NCI-H524 treated with DMSO at 0.1 percent for 48 hours (cell line): Measurements from ENCODE around the gene CCNY.
A peak's percentile ranks its signal among the peaks of the same experiment; 100 is the strongest.
"Not testable (repeated sequence)": the region's sequence is repeated elsewhere in the genome, so short reads cannot be mapped to it uniquely, and the experiment has no call there.

Source experiments
- DNase-seq: peaks from one replicate; lab custom pipeline; 2025; lab: John Stamatoyannopoulos, UW

CCNY gene

GRCh38 chr10:35520996-35521395, 184.7 kb downstream of the CCNY start:
- no peak for DNase-seq

GRCh38 chr10:35523670-35524225, 187.4 kb downstream of the CCNY start:
- no peak for DNase-seq

GRCh38 chr10:35526746-35527145, 190.4 kb downstream of the CCNY start:
- DNase-seq: no peak

DNA sequence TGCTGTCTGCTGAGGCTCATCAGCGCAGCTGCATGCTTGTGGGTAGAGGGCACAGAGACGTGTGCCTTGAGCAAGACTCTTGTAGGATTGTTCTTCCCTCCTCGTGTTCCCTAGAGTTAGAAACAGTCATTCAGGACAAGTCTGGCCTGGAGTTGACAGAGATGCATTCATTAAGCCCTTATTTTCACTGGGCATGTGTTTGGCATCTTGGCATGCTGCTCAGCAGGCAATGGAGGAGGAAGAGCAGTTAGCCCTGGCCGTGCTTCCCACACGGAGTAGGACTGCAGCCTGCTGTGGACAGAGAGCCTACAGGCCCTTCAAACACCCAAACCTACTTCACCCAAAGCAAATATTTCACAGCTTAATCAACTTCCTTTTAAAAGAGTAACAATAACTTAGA, 195.8 kb downstream of the CCNY start:
- no peak for DNase-seq

GRCh38 chr10:35533565-35533964, 197.3 kb downstream of the CCNY start:
- no peak for DNase-seq

- no peak for DNase-seq
Observed at GRCh38 chr10:35535136-35535535, 198.8 kb downstream of the CCNY start.

GRCh38 chr10:35536789-35537188, 200.5 kb downstream of the CCNY start:
- no peak for DNase-seq

GRCh38 chr10:35537925-35538324, 201.6 kb downstream of the CCNY start:
- DNase-seq: not testable (repeated sequence)

DNA sequence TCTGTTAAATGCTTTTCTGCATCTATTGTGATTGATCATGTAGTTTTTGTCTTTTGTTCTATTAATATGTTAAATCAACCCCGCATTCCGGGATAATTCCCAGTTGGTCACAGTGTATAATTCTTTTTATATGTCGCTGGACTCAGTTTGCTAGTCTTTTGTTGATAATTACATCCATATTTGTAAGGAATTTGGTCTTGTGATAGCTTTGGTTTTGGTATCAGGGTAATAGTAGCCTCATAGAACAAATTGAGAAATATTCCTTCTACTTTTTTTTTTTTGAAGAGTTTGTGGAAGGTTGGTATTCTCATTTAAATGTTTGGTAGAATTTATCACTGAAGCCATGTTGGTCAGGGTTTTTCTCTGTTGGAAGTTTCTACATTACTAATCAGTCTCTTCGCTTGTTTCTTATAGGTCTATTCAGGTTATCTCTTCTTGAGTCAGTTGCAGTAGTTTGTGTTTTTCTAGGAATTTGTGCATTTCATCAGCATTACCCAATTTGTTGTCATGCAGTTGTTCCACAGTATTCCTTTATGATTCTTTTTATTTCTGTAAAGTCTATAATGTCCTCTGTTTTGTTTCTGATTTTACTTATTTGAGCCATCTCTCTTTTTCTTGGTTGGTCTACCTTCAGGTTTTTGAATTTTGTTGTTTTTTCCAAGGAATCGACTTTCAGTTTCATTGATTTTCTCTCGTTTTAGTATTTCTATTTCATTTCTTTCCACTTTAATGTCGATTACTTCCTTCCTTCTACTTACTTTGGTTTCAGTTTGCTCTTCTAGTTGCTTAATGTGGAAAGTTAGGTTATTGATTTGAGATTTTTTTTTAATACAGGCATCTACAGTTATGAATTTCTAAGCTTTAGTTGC, 204.2 kb downstream of the CCNY start:
- DNase-seq: no peak

DNA sequence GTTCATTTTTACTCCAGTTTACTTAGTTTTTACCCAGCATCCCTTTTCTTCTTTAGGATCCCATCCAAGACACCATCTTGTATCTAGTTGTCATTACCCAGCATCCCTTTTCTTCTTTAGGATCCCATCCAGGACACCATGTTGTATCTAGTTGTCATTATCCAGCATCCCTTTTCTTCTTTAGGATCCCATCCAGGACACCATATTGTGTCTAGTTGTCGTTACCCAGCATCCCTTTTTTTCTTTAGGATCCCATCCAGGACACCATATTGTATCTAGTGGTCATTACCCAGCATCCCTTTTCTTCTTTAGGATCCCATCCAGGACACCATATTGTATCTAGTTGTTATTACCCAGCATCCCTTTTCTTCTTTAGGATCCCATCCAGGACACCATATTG, 205.4 kb downstream of the CCNY start:
- DNase-seq: no peak

- no peak for DNase-seq
Observed at GRCh38 chr10:35542303-35542702, 206.0 kb downstream of the CCNY start.

DNA sequence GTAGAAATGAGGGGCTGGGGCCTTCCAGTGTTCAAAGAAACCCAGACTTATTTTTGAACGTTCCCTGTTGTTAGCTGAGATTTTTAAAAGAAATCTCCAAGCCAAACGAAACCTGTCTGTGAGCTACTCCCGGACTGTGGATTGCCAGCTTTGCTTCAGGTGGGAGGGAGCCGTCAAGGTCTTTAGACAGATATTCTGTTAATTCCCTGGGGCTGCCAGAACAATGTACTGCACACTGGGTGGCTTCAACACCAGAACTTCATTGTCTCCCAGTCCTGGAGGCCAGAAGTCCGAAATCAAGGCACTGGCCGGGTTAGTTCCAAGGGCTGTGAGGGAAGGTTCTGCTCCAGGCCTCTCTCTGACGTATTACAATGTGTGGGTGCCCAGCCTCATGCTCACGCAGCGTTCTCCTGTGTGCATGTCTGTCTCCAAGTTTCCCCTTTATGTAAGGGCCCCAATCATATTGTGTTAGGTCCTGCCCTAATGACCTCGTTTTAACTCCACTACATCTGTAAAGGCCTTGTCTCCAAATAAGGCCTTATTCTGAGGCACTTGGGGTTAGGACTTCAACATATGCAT, 208.9 kb downstream of the CCNY start:
- no peak for DNase-seq

DNA sequence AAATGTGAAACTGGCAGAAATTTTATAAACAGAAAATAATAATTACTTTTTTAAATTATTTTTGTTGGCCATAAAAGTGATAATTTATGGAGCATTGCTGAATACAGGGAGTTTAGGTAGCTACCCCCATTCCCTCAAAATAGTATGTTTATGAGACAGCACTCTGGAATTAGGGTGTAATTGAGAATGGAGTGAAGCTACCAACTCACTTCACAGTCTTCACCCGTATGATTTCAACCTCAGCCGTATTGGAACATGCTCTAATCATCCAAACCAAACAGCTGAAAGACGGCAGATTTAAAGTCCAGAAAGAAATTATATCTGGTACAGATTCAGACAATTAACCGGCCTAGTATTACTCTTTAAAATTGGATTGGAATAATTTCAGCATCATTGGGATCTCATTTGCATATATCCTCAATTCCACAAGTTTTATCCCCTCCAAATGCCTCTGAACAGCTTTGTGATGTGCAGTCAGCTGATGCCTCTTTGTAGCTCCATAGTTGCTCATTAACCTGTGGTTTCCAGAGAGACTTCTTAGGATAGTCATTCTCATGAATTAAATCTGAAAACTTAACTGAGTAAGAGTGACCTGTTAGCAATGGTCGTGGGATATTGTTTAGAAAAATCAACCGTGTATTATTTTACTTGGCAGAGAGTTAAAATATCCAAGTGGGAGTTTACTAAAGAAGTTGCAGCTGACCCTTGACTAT, 209.7 kb downstream of the CCNY start:
- DNase-seq: no peak

- no peak for DNase-seq
Observed at GRCh38 chr10:35546824-35547225, 210.5 kb downstream of the CCNY start.

DNA sequence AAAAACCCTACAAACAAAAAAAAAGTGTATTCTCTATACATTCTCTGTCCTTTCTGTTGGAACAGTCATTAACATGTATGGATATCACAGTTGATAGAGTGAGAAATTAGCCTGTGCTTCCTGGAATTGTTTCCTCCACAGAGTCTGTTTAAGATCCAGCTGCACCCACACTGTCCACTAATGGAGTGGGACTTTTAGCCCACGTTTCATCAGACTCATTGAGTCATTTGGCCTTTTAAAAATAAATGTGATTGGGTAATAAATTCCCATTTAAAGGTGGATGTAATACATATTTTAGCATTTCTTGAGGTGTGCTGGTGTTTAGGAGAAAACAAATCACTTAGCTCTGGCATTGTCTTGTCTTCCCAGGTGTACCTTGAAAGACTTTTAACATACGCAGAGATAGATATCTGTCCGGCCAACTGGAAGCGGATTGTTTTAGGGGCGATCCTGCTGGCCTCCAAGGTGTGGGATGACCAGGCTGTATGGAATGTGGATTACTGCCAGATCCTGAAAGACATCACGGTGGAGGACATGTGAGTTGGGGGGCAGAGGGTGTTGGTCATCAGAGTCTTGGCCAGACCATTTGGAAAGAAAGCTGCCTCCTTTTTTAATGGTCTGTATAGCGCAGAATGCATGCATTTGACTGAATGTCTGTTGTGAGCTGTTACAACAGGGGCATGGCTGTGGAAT, 216.5 kb downstream of the CCNY start:
- DNase-seq: no peak

DNA sequence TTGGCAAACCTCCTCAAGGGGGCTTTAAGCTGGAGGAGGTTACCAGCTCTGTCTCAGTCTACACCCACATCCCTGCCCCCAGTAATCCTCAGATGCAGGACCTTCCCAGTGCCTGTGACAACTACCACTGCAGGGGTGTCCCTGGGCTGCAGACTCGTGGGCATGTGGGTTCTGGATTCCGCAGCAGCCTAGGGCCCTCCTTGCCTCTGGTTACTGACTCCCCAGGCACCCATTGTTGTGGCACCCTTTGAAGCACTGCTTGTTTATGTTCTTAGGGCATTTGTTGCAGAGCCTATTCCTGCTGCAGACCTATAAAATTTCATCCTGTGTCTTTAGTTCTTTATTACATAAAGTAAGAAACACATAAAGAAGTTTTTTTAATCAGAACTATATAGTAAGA, 217.7 kb downstream of the CCNY start:
- no peak for DNase-seq

DNA sequence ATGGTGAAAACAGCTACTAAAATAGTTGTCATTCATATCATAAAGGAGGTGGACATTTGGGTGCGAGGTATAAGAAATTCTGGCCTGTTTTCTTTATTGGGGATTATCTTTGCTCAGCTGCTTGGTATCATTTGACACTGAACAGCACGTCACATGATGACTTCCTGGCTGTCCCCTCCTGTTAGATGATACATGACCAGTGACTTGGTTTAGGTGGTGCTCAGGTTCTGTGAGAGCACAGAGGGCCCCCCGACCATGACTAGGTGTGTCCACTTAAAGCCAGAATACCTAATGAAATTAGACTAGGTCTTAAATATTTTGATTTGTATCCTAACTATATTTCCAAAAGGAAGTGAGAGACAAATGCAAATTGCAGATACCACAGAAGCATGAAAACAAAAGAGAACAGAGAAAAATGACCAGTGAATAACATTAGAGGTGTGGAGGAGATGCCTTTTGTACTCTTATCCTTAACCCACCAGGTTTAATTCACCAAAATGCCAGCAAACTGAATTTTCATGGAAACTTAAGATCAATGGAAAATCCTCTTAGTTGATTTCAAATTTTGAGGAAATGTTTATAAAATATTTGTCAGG, 218.2 kb downstream of the CCNY start:
- no peak for DNase-seq

GRCh38 chr10:35555962-35556930, 219.9 kb downstream of the CCNY start:
- DNase-seq: no peak

GRCh38 chr10:35558276-35558675, 222.0 kb downstream of the CCNY start:
- no peak for DNase-seq

GRCh38 chr10:35559416-35559815, 223.1 kb downstream of the CCNY start:
- peak; percentile 75 for DNase-seq

DNA sequence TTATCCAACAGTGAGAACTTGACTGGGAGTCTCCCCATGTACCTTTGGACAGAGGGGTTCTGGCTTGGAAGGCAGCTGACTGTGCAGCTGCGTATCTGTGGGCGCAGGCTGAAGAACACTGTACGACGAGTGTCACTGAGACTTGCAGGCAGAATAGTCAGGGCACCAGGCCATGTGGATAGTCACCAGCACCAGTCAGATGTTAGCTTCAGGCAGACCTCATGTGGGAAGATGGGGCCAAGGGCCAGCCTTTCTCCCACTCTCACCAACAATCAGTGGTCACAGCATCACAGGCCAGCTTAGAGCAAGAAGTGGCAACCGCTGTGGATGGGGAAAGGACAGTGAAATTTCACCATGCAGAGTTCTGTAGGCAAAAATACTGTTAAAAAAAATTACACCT, 225.4 kb downstream of the CCNY start:
- DNase-seq: no peak
